ENCODE data around the gene SLC7A8.

SLC7A8 gene

GRCh38 chr14:23129759-23130316 lies 53.6 kb downstream of the SLC7A8 start:
- DNase-seq, result no peak

GRCh38 chr14:23128969-23129758 lies 54.3 kb downstream of the SLC7A8 start:
- DNase-seq, result no peak

GRCh38 chr14:23127861-23128260 lies 55.6 kb downstream of the SLC7A8 start:
- DNase-seq, result no peak

GRCh38 chr14:23126548-23127278 lies 56.7 kb downstream of the SLC7A8 start:
- DNase-seq, result no peak

- no peak for DNase-seq
These were observed 57.4 kb downstream of the SLC7A8 start for GRCh38 chr14:23125933-23126524.

GRCh38 chr14:23125011-23125410 lies 58.4 kb downstream of the SLC7A8 start:
- no peak for DNase-seq

GRCh38 chr14:23124337-23124954 lies 59.0 kb downstream of the SLC7A8 start:
- DNase-seq, result no peak

- DNase-seq, result no peak
These were observed 60.0 kb downstream of the SLC7A8 start for GRCh38 chr14:23123419-23123818.

- no peak for DNase-seq
These were observed 61.4 kb downstream of the SLC7A8 start for GRCh38 chr14:23122086-23122485.

GRCh38 chr14:23121361-23121771 lies 62.1 kb downstream of the SLC7A8 start:
- DNase-seq, result no peak

GRCh38 chr14:23120541-23121251 lies 62.8 kb downstream of the SLC7A8 start:
- peak; percentile 62 for DNase-seq

GRCh38 chr14:23119363-23120327 lies 63.8 kb downstream of the SLC7A8 start:
- DNase-seq, result peak; percentile 7

- DNase-seq, result no peak
These were observed 64.7 kb downstream of the SLC7A8 start, which contains the start of gene CEBPE for GRCh38 chr14:23118506-23119362. Gene CEBPE (minus strand): TSS chr14:23119255. CDS start chr14:23119091, 164 bp downstream.

- DNase-seq, result no peak
These were observed 66.0 kb downstream of the SLC7A8 start for GRCh38 chr14:23117371-23118020.

GRCh38 chr14:23115918-23116317 lies 67.5 kb downstream of the SLC7A8 start:
- DNase-seq, result no peak

GRCh38 chr14:23115039-23115731 lies 68.3 kb downstream of the SLC7A8 start:
- no peak for DNase-seq

- no peak for DNase-seq
These were observed 68.8 kb downstream of the SLC7A8 start for GRCh38 chr14:23114669-23115038.

GRCh38 chr14:23114120-23114458 lies 69.4 kb downstream of the SLC7A8 start:
- no peak for DNase-seq

Measured in T-helper 9 cell (primary cell).